A673 (cell line): ENCODE measurements around the gene FGFR2. TPM values are rescaled to one million over a fixed set of nuclear protein-coding genes. Genes with fewer than 3 reads are reported as not detected.

ENCODE experiments used
- BruUV-seq: library from RNA; stranded (reverse); fragments of 400-500 nt; replicated peaks from 2 replicates; lab custom pipeline; 2021; lab: Mats Ljungman, UMichigan
- CTCF ChIA-PET: fragments of 300-600 bp; sonication (Branson Sonifier 250); formaldehyde crosslinking; loops from one replicate; lab custom pipeline; 2022; ENCODE audit warnings: antibody characterized with exemption; lab: Charles Lee
- POLR2A ChIA-PET: fragments of 300-600 bp; sonication (Branson Sonifier 250); formaldehyde crosslinking; loops from one replicate; lab custom pipeline; 2022; ENCODE audit warnings: antibody characterized with exemption; ENCODE audit not compliant: low non-redundant PET; lab: Charles Lee
- DNase-seq: peaks from one replicate; pipeline ENCODE4 v3.0.0-alpha.2; 2015; ENCODE audit warnings: low spot score
- H3K27ac ChIP-seq: fragments of 200-600 bp; sonication (generic); 2 replicates; pipeline ENCODE4 v1.5.1; 2016; ENCODE audit warnings: mixed run types, low read depth, mild to moderate bottlenecking, mixed read lengths, antibody characterized with exemption, low read length; ENCODE audit not compliant: poor library complexity, severe bottlenecking
- H3K27me3 ChIP-seq: fragments of 200-600 bp; sonication (generic); replicated peaks from 2 replicates; pipeline ENCODE4 v1.6.1; 2017; ENCODE audit warnings: mixed run types, low read depth, mild to moderate bottlenecking, mixed read lengths, antibody characterized with exemption, low read length; ENCODE audit not compliant: insufficient read depth, poor library complexity
- H3K36me3 ChIP-seq: fragments of 200-600 bp; sonication (generic); 2 replicates; pipeline ENCODE4 v1.6.1; 2016; ENCODE audit warnings: mixed run types, mild to moderate bottlenecking, mixed read lengths, antibody characterized with exemption, low read length; ENCODE audit not compliant: insufficient read depth, poor library complexity, severe bottlenecking
- H3K4me1 ChIP-seq: fragments of 200-600 bp; sonication (generic); 2 replicates; pipeline ENCODE4 v1.6.1; 2017; ENCODE audit warnings: mixed run types, mild to moderate bottlenecking, mixed read lengths, antibody characterized with exemption, low read length; ENCODE audit not compliant: insufficient read depth, poor library complexity, severe bottlenecking
- H3K4me3 ChIP-seq: fragments of 200-600 bp; sonication (generic); 2 replicates; pipeline ENCODE4 v1.5.1; 2016; ENCODE audit warnings: low read depth, mixed run types, mild to moderate bottlenecking, mixed read lengths, low read length; ENCODE audit not compliant: poor library complexity, severe bottlenecking
- H3K9me3 ChIP-seq: fragments of 200-600 bp; sonication (generic); 2 replicates; pipeline ENCODE4 v1.6.1; 2016; ENCODE audit warnings: mixed run types, low read depth, mild to moderate bottlenecking, mixed read lengths, antibody characterized with exemption, low read length; ENCODE audit not compliant: poor library complexity, severe bottlenecking
- EZH2 ChIP-seq: fragments of 200-600 bp; sonication (generic); IDR thresholded peaks from 2 replicates; pipeline ENCODE4 v1.6.1; 2017; ENCODE audit warnings: borderline replicate concordance, low read depth, mild to moderate bottlenecking, mixed read lengths, antibody characterized with exemption, low read length; ENCODE audit not compliant: poor library complexity, severe bottlenecking
- intact Hi-C: fragments of 100-400 bp; cut with micrococcal nuclease; formaldehyde crosslinking; loops from one replicate; pipeline ENCODE4 v1.10.0; 2022; ENCODE audit not compliant: unreplicated experiment
- total RNA-seq: library from RNA; stranded (reverse); gene quantifications from 2 replicates; pipeline ENCODE4 v1.2.3, GENCODE V29; 2021
- TF ChIP-seq, protein P1 (sequence below): fragments of 300-800, 200-600 bp; sonication (generic); conservative IDR thresholded peaks from 2 replicates; pipeline ENCODE4 v1.5.1; 2017; ENCODE audit warnings: low read depth, mild to moderate bottlenecking, antibody characterized with exemption, low read length, moderate library complexity, mixed read lengths

The FGFR2 gene
- total RNA-seq, 1 experiment from 2014 or later: 0.60 TPM

- no TSS peak for BruUV-seq
- no peak for DNase-seq
- TF ChIP-seq, protein P1, sequence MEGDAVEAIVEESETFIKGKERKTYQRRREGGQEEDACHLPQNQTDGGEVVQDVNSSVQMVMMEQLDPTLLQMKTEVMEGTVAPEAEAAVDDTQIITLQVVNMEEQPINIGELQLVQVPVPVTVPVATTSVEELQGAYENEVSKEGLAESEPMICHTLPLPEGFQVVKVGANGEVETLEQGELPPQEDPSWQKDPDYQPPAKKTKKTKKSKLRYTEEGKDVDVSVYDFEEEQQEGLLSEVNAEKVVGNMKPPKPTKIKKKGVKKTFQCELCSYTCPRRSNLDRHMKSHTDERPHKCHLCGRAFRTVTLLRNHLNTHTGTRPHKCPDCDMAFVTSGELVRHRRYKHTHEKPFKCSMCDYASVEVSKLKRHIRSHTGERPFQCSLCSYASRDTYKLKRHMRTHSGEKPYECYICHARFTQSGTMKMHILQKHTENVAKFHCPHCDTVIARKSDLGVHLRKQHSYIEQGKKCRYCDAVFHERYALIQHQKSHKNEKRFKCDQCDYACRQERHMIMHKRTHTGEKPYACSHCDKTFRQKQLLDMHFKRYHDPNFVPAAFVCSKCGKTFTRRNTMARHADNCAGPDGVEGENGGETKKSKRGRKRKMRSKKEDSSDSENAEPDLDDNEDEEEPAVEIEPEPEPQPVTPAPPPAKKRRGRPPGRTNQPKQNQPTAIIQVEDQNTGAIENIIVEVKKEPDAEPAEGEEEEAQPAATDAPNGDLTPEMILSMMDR: no peak
- no peak for TF ChIP-seq EZH2
- no peaks in the 10 kb centered on the region for H3K9me3 ChIP-seq
- ChIA-PET CTCF (no interaction called here), POLR2A (no interaction called here)
- peaks cover 4% of the 10 kb centered on the region for H3K27me3 ChIP-seq
- no peaks in the 10 kb centered on the region for H3K36me3 ChIP-seq
- intact Hi-C loops: no loop called here
- no peak overlapping the region for H3K4me3 ChIP-seq
- no peaks in the 10 kb centered on the region for H3K4me1 ChIP-seq
- no peak overlapping the region for H3K27ac ChIP-seq
These were observed 39.2 kb upstream of the FGFR2 start for GRCh38 chr10:121637437-121637836.

GRCh38 chr10:121633056-121633455 lies 34.8 kb upstream of the FGFR2 start:
- no peaks in the 10 kb centered on the region for H3K9me3 ChIP-seq
- BruUV-seq: no TSS peak
- intact Hi-C loops: no loop called here
- TF ChIP-seq EZH2: no peak
- TF ChIP-seq, protein P1: no peak
- ChIA-PET CTCF (no interaction called here), POLR2A (no interaction called here)
- no peak overlapping the region for H3K4me3 ChIP-seq
- no peaks in the 10 kb centered on the region for H3K36me3 ChIP-seq
- DNase-seq: no peak
- no peaks in the 10 kb centered on the region for H3K4me1 ChIP-seq
- peaks cover 15% of the 10 kb centered on the region for H3K27me3 ChIP-seq
- H3K27ac ChIP-seq: no peak overlapping the region

DNA sequence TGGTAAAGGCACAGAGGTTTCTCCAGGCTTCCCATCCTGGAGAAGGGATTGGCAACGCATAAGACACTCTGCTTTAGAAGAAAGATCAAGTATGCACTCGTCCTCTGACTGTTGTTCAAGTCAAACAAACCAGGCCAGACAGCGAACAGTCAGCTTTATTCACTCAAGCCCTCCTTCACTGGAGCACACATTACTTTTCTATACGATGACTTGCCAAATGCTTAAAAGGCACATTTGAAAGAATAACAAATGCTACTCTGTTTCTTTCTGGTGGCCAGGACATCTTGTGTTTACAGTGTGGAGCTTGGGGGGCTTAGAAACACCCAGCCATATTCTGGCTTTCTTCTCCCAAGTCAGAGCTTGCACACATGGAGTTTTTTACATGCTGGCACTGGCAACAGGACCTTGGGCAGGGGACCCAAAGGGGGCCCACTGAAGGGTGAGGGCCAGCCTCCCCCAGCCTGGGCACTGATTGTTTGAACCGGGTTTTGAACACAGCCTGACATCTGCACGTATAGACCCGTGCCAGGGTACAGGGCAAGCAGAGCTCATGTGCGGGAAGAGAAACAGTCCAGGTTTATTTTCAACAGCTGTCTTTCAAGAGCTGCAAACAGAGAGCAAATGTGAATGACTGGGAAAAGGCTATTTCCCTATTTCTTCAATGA lies 33.3 kb upstream of the FGFR2 start:
- intact Hi-C loops: no loop called here
- BruUV-seq: no TSS peak
- CTCF ChIA-PET: no interaction called here
- POLR2A ChIA-PET: no interaction called here
- no peaks in the 10 kb centered on the region for H3K36me3 ChIP-seq
- H3K9me3 ChIP-seq: no peaks in the 10 kb centered on the region
- no peak for DNase-seq
- no peaks in the 10 kb centered on the region for H3K4me1 ChIP-seq
- H3K27me3 ChIP-seq: peaks cover 26% of the 10 kb centered on the region
- TF ChIP-seq EZH2: no peak
- TF ChIP-seq, protein P1: no peak
- H3K4me3 ChIP-seq: no peak overlapping the region
- no peak overlapping the region for H3K27ac ChIP-seq
